ENCODE measurements around the gene ABCC12.

DNA sequence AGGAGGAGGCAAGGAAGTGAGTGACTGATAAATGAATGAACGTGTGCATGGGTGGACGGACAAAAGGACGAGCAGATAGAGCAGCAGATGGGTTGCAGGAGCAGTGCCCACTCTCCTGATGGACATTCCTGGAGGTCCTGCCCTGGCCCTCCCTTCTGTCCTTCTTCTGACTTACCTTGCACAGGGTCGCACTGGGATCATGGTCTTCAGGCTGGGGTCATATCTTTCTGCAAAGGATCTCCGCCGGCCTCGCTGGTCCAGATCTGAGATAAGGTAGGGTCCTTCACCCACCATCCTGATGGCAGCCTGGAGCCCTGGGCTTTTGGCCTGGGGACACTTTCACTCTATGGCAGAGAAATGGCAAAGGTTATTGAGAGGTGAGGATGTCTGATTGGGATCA is 9.7 kb downstream of the ABCC12 start:
- TF ChIP-seq, protein P1, sequence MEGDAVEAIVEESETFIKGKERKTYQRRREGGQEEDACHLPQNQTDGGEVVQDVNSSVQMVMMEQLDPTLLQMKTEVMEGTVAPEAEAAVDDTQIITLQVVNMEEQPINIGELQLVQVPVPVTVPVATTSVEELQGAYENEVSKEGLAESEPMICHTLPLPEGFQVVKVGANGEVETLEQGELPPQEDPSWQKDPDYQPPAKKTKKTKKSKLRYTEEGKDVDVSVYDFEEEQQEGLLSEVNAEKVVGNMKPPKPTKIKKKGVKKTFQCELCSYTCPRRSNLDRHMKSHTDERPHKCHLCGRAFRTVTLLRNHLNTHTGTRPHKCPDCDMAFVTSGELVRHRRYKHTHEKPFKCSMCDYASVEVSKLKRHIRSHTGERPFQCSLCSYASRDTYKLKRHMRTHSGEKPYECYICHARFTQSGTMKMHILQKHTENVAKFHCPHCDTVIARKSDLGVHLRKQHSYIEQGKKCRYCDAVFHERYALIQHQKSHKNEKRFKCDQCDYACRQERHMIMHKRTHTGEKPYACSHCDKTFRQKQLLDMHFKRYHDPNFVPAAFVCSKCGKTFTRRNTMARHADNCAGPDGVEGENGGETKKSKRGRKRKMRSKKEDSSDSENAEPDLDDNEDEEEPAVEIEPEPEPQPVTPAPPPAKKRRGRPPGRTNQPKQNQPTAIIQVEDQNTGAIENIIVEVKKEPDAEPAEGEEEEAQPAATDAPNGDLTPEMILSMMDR (optimal IDR thresholded peaks at IDR 0.05 in 1 of 3, IDR thresholded peaks at IDR 0.05 in 1 of 3, conservative IDR thresholded peaks at IDR 0.05 in 1 of 3; ENCODE audit: extremely low read depth in 1 of 3, insufficient read depth in 2 of 3, low read length in 3 of 3) = no peak
- TF ChIP-seq EZH2 (IDR thresholded peaks at IDR 0.05; ENCODE audit: low read length) = no peak
